ENCODE data around the gene SLC25A38.

DNA sequence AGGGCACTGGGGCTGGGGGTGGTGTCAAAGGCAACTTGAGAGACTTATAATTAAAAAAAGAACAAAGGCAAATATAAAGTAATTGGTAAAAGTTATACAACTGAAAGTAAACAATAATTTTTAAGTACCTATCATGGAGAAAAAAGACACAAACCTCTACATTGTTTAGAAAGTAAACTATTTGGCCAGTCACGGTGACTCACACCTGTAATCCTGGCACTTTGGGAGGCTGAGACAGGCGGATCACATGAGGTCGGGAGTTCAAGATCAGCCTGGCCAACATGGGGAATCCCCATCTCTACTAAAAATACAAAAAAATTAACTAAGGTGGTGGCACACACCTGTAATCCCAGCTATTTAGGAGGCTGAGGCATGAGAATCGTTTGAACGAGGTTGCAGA is 49.2 kb downstream of the SLC25A38 start:
- TF ChIP-seq, protein P1, sequence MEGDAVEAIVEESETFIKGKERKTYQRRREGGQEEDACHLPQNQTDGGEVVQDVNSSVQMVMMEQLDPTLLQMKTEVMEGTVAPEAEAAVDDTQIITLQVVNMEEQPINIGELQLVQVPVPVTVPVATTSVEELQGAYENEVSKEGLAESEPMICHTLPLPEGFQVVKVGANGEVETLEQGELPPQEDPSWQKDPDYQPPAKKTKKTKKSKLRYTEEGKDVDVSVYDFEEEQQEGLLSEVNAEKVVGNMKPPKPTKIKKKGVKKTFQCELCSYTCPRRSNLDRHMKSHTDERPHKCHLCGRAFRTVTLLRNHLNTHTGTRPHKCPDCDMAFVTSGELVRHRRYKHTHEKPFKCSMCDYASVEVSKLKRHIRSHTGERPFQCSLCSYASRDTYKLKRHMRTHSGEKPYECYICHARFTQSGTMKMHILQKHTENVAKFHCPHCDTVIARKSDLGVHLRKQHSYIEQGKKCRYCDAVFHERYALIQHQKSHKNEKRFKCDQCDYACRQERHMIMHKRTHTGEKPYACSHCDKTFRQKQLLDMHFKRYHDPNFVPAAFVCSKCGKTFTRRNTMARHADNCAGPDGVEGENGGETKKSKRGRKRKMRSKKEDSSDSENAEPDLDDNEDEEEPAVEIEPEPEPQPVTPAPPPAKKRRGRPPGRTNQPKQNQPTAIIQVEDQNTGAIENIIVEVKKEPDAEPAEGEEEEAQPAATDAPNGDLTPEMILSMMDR (IDR thresholded peaks at IDR 0.05) = no peak
- TF ChIP-seq POLR2A (IDR thresholded peaks at IDR 0.05; ENCODE audit: low read depth) = no peak

Data from esophagus muscularis mucosa (tissue), 3 donors.